OCI-LY1 (cell line): Measurements from ENCODE around the gene WDR5.

Experiments
- H2AFZ ChIP-seq: fragments of 200-600 bp; sonication (generic), shearing (Covaris generic); 2 replicates; pipeline ENCODE4 v1.6.0; 2014; ENCODE audit warnings: antibody characterized with exemption, mild to moderate bottlenecking, low read length
- H3F3A ChIP-seq: fragments of 200-600 bp; sonication (generic), shearing (Covaris generic); 2 replicates; pipeline ENCODE4 v1.6.0; 2014; ENCODE audit warnings: mild to moderate bottlenecking, antibody characterized with exemption, low read length, moderate library complexity; ENCODE audit not compliant: insufficient read depth
- H3K27ac ChIP-seq: fragments of 200-600 bp; sonication (generic); 2 replicates; pipeline ENCODE4 v1.5.1; 2014; ENCODE audit warnings: low read length, mixed run types, mild to moderate bottlenecking, low read depth; ENCODE audit not compliant: poor library complexity, severe bottlenecking
- H3K27me3 ChIP-seq: fragments of 200-600 bp; sonication (generic); 2 replicates; pipeline ENCODE4 v1.6.0; 2014; ENCODE audit warnings: antibody characterized with exemption, mild to moderate bottlenecking, low read length, moderate library complexity; ENCODE audit not compliant: insufficient read depth
- H3K36me3 ChIP-seq: fragments of 200-600 bp; sonication (generic); 2 replicates; pipeline ENCODE4 v1.6.1; 2014; ENCODE audit warnings: mild to moderate bottlenecking, antibody characterized with exemption, low read length, moderate library complexity, mixed read lengths; ENCODE audit not compliant: insufficient read depth
- H3K4me1 ChIP-seq: fragments of 200-600 bp; sonication (generic); 2 replicates; pipeline ENCODE4 v1.5.1; 2014; ENCODE audit warnings: mild to moderate bottlenecking, low read length, moderate library complexity; ENCODE audit not compliant: insufficient read depth, severe bottlenecking
- H3K4me2 ChIP-seq: fragments of 200-600 bp; sonication (generic), shearing (Covaris generic); 2 replicates; pipeline ENCODE4 v1.6.1; 2014; ENCODE audit warnings: low read length
- H3K4me3 ChIP-seq: fragments of 200-600 bp; sonication (generic); 2 replicates; pipeline ENCODE4 v1.5.1; 2014; ENCODE audit warnings: low read length, low read depth, mild to moderate bottlenecking, mixed read lengths; ENCODE audit not compliant: poor library complexity, severe bottlenecking
- H3K79me2 ChIP-seq: fragments of 200-600 bp; shearing (Covaris generic); 2 replicates; pipeline ENCODE4 v1.6.1; 2016; ENCODE audit warnings: mixed run types, low read length, mixed read lengths; ENCODE audit not compliant: insufficient read depth
- H3K9ac ChIP-seq: fragments of 200-600 bp; sonication (generic), shearing (Covaris generic); 2 replicates; pipeline ENCODE4 v1.6.1; 2014; ENCODE audit warnings: mild to moderate bottlenecking, low read length, mixed read lengths
- H3K9me2 ChIP-seq: fragments of 200-600 bp; sonication (generic), shearing (Covaris generic); 2 replicates; pipeline ENCODE4 v1.6.1; 2014; ENCODE audit warnings: low read depth, mild to moderate bottlenecking, low read length, mixed read lengths
- H3K9me3 ChIP-seq: fragments of 200-600 bp; shearing (Covaris generic); 2 replicates; pipeline ENCODE4 v1.6.1; 2014; ENCODE audit warnings: low read length, mixed read lengths
- H4K20me1 ChIP-seq: fragments of 200-600 bp; sonication (generic), shearing (Covaris generic); 2 replicates; pipeline ENCODE4 v1.6.0; 2016; ENCODE audit warnings: mild to moderate bottlenecking, low read length; ENCODE audit not compliant: insufficient read depth
- EZH2 ChIP-seq: fragments of 200-600 bp; sonication (generic), shearing (Covaris generic); IDR thresholded peaks from 2 replicates; pipeline ENCODE4 v1.8.0; 2017; ENCODE audit warnings: borderline replicate concordance, mixed run types, mild to moderate bottlenecking, antibody characterized with exemption, low read length, moderate library complexity, mixed read lengths
- TF ChIP-seq, protein P1 (sequence below): fragments of 200-600 bp; sonication (generic), shearing (Covaris generic); IDR thresholded peaks from 2 replicates; pipeline ENCODE4 v1.5.1; 2017; ENCODE audit warnings: mild to moderate bottlenecking, antibody characterized with exemption, low read length, moderate library complexity, mixed read lengths

WDR5 gene

DNA sequence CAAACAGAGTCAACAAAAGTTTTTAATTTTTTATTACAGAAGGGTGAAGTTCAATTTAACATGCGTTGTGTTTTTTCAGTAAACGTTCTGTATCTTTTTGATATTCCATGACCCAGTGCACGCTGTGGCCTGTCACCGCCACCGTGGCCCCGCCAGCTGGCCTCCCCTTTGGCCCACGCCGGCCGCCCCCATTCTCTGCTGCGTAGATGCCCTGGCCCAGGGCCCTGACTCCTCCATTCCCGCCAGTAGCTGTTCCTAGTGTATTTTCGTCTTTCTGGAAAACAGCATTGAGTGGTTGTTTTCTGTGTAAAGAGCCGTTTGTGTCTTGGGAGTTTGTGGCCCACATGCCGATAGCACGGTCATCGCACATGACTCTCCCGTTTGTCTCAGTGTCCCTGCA, 22.4 kb downstream of the WDR5 start:
- H3K27ac ChIP-seq = no peak overlapping the region
- peaks cover 72% of the 10 kb centered on the region for H3K36me3 ChIP-seq
- H2AFZ ChIP-seq = no peak overlapping the region
- no peak overlapping the region for H3K9ac ChIP-seq
- no peak overlapping the region for H3K4me2 ChIP-seq
- H4K20me1 ChIP-seq = no peaks in the 10 kb centered on the region
- no peak overlapping the region for H3K4me3 ChIP-seq
- no peaks in the 10 kb centered on the region for H3K4me1 ChIP-seq
- H3K79me2 ChIP-seq = no peaks in the 10 kb centered on the region
- no peaks in the 10 kb centered on the region for H3K9me3 ChIP-seq
- no peaks in the 10 kb centered on the region for H3F3A ChIP-seq
- no peaks in the 10 kb centered on the region for H3K9me2 ChIP-seq
- no peaks in the 10 kb centered on the region for H3K27me3 ChIP-seq
- TF ChIP-seq EZH2 = no peak
- TF ChIP-seq, protein P1, sequence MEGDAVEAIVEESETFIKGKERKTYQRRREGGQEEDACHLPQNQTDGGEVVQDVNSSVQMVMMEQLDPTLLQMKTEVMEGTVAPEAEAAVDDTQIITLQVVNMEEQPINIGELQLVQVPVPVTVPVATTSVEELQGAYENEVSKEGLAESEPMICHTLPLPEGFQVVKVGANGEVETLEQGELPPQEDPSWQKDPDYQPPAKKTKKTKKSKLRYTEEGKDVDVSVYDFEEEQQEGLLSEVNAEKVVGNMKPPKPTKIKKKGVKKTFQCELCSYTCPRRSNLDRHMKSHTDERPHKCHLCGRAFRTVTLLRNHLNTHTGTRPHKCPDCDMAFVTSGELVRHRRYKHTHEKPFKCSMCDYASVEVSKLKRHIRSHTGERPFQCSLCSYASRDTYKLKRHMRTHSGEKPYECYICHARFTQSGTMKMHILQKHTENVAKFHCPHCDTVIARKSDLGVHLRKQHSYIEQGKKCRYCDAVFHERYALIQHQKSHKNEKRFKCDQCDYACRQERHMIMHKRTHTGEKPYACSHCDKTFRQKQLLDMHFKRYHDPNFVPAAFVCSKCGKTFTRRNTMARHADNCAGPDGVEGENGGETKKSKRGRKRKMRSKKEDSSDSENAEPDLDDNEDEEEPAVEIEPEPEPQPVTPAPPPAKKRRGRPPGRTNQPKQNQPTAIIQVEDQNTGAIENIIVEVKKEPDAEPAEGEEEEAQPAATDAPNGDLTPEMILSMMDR = no peak

DNA sequence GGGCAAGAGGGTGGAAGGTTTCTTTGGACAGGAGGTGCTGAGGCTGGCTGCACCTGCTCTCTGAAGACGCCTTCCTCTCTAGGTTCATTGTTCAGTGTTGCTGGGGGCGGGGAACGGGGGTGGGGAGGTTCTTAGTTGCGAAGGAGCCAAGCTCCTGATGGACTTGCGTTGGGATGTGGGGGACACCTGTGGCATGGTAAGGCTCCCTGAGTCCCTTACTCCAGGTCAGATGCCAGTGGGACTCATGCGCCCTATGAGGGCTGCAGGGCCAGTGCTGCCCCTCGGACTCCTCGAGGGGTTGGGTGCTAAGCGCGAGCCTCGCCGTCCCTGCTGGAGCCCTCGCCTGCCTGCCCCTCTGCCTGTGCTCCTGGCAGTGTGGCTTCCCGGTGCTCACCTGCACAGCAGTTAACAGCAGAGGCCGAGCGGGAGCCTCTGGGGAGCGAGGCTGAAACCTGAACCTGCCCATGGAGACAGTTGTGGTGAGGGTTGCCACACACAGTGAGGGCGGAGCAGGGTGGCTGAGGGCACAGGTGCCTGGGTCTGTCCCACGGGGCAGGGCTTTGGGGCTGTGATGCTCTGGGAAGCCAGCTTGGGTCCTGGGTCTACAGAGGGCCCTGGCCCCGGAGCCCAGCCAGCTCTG, 23.0 kb downstream of the WDR5 start:
- peaks cover 6% of the 10 kb centered on the region for H3K4me1 ChIP-seq
- H3K27me3 ChIP-seq = no peaks in the 10 kb centered on the region
- H3K27ac ChIP-seq = no peak overlapping the region
- no peaks in the 10 kb centered on the region for H3K9me3 ChIP-seq
- H3F3A ChIP-seq = no peaks in the 10 kb centered on the region
- H3K4me3 ChIP-seq = no peak overlapping the region
- no peaks in the 10 kb centered on the region for H4K20me1 ChIP-seq
- H3K79me2 ChIP-seq = no peaks in the 10 kb centered on the region
- no peaks in the 10 kb centered on the region for H3K9me2 ChIP-seq
- no peak overlapping the region for H3K4me2 ChIP-seq
- TF ChIP-seq, protein P1 = no peak
- no peak for TF ChIP-seq EZH2
- no peak overlapping the region for H2AFZ ChIP-seq
- no peak overlapping the region for H3K9ac ChIP-seq
- H3K36me3 ChIP-seq = peaks cover 65% of the 10 kb centered on the region

DNA sequence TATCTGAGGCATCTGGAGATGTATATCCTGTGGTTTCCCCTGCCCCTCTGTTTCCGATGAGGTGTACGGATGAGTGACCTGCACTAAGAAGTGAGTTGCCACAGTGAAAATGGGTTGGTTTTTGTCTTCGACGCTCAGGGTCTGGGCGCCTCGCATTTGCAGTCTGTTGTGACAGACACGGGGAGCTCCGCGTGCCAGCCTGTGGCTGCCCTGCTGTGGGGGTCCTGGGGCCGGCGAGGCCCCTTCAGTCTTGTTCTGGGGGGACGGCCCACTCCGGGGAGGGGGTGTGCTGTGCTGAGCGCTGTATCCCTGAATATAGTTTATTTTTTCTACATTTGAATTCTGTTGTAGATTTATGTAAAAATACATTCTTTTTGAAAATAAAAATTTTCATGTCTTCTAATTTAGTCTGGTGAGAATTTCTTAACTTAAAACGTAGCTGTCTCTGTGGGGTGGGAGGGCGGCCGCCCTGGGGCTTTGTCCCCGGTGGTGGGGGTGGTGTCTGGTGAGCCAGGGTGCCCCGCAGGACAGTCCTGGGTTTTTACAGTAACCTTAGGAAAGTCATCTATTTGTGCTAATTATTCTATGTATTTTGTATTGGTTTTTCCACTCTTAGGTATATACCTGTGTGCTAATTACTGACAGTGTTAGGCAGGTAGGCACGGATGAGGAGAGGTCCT, 23.8 kb downstream of the WDR5 start:
- H3K9ac ChIP-seq = no peak overlapping the region
- H4K20me1 ChIP-seq = no peaks in the 10 kb centered on the region
- H3K79me2 ChIP-seq = no peaks in the 10 kb centered on the region
- no peak for TF ChIP-seq EZH2
- TF ChIP-seq, protein P1 = no peak
- H2AFZ ChIP-seq = no peak overlapping the region
- no peaks in the 10 kb centered on the region for H3F3A ChIP-seq
- H3K27ac ChIP-seq = no peak overlapping the region
- no peak overlapping the region for H3K4me3 ChIP-seq
- peaks cover 57% of the 10 kb centered on the region for H3K36me3 ChIP-seq
- H3K4me2 ChIP-seq = no peak overlapping the region
- H3K9me2 ChIP-seq = no peaks in the 10 kb centered on the region
- H3K9me3 ChIP-seq = no peaks in the 10 kb centered on the region
- H3K4me1 ChIP-seq = peaks cover 9% of the 10 kb centered on the region
- H3K27me3 ChIP-seq = no peaks in the 10 kb centered on the region
